Left ventricle myocardium inferior (tissue), 1 donor: ENCODE data around the gene ZDHHC22. TPM values are rescaled to one million over a fixed set of nuclear protein-coding genes. Genes with fewer than 3 reads are reported as not detected.

ENCODE experiments used
- DNase-seq: peaks from one replicate; pipeline ENCODE4 v3.0.0-alpha.2; 2020
- H3K27ac ChIP-seq: fragments of 200-600 bp; replicated peaks from 2 replicates; pipeline ENCODE4 v1.8.0; 2021
- H3K27me3 ChIP-seq: fragments of 200-600 bp; 2 replicates; pipeline ENCODE4 v1.8.0; 2021; ENCODE audit warnings: low read depth
- H3K36me3 ChIP-seq: fragments of 200-600 bp; 2 replicates; pipeline ENCODE4 v1.8.0; 2021
- H3K4me1 ChIP-seq: fragments of 200-600 bp; 2 replicates; pipeline ENCODE4 v1.8.0; 2021
- H3K4me3 ChIP-seq: fragments of 200-600 bp; 2 replicates; pipeline ENCODE4 v1.8.0; 2021; ENCODE audit warnings: mild to moderate bottlenecking, moderate library complexity
- H3K9me3 ChIP-seq: fragments of 200-600 bp; replicated peaks from 2 replicates; pipeline ENCODE4 v1.8.0; 2021
- intact Hi-C: fragments of 100-400 bp; cut with micrococcal nuclease; formaldehyde crosslinking; loops from one replicate; pipeline ENCODE4 v1.11.0; 2022
- total RNA-seq: library from RNA; stranded (reverse); fragmentation: NEBNext Ultra II Directional; extraction: Animal tissue kit (Norgen Biotek cat#: 25700); gene quantifications from one replicate; pipeline ENCODE4 v1.2.1, GENCODE V29; 2021
- TF ChIP-seq, protein P1 (sequence below): fragments of 200-600 bp; IDR thresholded peaks from 2 replicates; pipeline ENCODE4 v1.8.0; 2021; ENCODE audit warnings: antibody characterized with exemption, mild to moderate bottlenecking, borderline replicate concordance
- donor health status: DM: no; HTN: yes; CAD: no; lungs with severe emphysema.

The ZDHHC22 gene
- total RNA-seq, 1 donor from 2014 or later, result not detected

GRCh38 chr14:77185093-77185465 is 43.5 kb upstream of the ZDHHC22 start:
- H3K36me3 ChIP-seq, result no peaks in the 10 kb centered on the region
- DNase-seq, result no peak
- intact Hi-C loops, result no loop called here

DNA sequence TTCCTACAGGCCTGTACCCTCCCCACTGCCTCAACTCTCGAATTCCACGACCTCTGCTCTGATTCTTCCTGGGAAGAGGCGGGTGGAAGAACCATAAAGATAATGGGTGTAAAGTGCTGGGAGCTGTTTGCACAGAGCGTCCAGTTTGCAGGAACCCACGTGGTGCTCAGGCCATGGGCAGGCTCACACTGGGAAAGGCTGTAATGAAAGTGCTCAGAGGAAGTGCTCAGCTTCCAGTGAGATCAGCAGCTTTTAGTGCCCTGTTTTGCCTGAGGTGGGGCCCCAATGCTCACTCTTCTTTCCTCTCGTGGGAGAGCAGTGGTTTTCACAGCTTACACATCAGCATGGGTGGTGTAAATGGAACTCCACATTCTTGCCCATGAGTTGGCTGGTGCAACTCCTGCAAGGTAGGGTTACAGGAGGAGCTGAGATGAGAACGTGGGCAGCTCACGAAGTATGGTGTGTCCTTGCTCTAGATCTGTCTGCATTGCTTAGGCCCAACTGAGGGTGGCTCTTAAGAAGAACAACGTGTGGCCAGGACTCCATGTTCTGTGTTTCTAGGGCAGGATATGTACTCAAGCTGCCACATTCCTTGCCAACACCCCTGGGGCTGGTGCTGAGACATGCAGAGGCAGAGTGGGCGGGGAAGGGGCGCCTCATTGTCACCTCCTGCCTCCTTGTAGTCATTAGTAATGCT is 43.0 kb upstream of the ZDHHC22 start:
- Histone ChIP-seq H3K36me3 (no peaks in the 10 kb centered on the region), H3K9me3 (no peaks in the 10 kb centered on the region), H3K27me3 (peaks cover 82% of the 10 kb centered on the region), H3K4me1 (peaks cover 17% of the 10 kb centered on the region), H3K4me3 (no peak overlapping the region), H3K27ac (no peak overlapping the region)
- intact Hi-C loops, result no loop called here
- TF ChIP-seq, protein P1, sequence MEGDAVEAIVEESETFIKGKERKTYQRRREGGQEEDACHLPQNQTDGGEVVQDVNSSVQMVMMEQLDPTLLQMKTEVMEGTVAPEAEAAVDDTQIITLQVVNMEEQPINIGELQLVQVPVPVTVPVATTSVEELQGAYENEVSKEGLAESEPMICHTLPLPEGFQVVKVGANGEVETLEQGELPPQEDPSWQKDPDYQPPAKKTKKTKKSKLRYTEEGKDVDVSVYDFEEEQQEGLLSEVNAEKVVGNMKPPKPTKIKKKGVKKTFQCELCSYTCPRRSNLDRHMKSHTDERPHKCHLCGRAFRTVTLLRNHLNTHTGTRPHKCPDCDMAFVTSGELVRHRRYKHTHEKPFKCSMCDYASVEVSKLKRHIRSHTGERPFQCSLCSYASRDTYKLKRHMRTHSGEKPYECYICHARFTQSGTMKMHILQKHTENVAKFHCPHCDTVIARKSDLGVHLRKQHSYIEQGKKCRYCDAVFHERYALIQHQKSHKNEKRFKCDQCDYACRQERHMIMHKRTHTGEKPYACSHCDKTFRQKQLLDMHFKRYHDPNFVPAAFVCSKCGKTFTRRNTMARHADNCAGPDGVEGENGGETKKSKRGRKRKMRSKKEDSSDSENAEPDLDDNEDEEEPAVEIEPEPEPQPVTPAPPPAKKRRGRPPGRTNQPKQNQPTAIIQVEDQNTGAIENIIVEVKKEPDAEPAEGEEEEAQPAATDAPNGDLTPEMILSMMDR, result no peak
- no peak for DNase-seq

More at GRCh38 chr14:77185093-77185465, 43.5 kb upstream of the ZDHHC22 start:
- no peak overlapping the region for H3K4me3 ChIP-seq
- peaks cover 17% of the 10 kb centered on the region for H3K4me1 ChIP-seq
- no peak overlapping the region for H3K27ac ChIP-seq
- TF ChIP-seq, protein P1, result no peak
- no peaks in the 10 kb centered on the region for H3K9me3 ChIP-seq
- peaks cover 81% of the 10 kb centered on the region for H3K27me3 ChIP-seq

GRCh38 chr14:77183896-77184295 is 42.3 kb upstream of the ZDHHC22 start:
- Histone ChIP-seq H3K27me3 (peaks cover 80% of the 10 kb centered on the region), H3K4me1 (peaks cover 17% of the 10 kb centered on the region), H3K9me3 (no peaks in the 10 kb centered on the region), H3K27ac (no peak overlapping the region), H3K36me3 (no peaks in the 10 kb centered on the region), H3K4me3 (no peak overlapping the region)
- TF ChIP-seq, protein P1, result no peak
- intact Hi-C loops, result no loop called here
- no peak for DNase-seq

- DNase-seq, result no peak
- no peaks in the 10 kb centered on the region for H3K9me3 ChIP-seq
- H3K4me3 ChIP-seq, result peak within 1 kb of the TSS; percentile 55
- H3K36me3 ChIP-seq, result no peaks in the 10 kb centered on the region
- intact Hi-C loops, result no loop called here
- peaks cover 74% of the 10 kb centered on the region for H3K27me3 ChIP-seq
- TF ChIP-seq, protein P1, result no peak
- H3K4me1 ChIP-seq, result peaks cover 13% of the 10 kb centered on the region
- no peak within 1 kb of the TSS for H3K27ac ChIP-seq
These were observed 40.2 kb upstream of the ZDHHC22 start, which contains the start of gene TMEM63C for GRCh38 chr14:77181603-77182437. Gene TMEM63C (plus strand): TSS chr14:77181798. CDS start chr14:77218814, 37,016 bp downstream.

GRCh38 chr14:77180726-77181602 is 39.4 kb upstream of the ZDHHC22 start:
- H3K4me3 ChIP-seq, result peak overlapping the region; percentile 55
- intact Hi-C loops, result no loop called here

More at GRCh38 chr14:77180726-77181602, 39.4 kb upstream of the ZDHHC22 start:
- no peaks in the 10 kb centered on the region for H3K36me3 ChIP-seq
- no peaks in the 10 kb centered on the region for H3K9me3 ChIP-seq
- no peak overlapping the region for H3K27ac ChIP-seq
- no peak for DNase-seq
- peaks cover 80% of the 10 kb centered on the region for H3K27me3 ChIP-seq
- peaks cover 13% of the 10 kb centered on the region for H3K4me1 ChIP-seq
- TF ChIP-seq, protein P1, result no peak
